ENCODE data around the gene TSPAN32. TPM values are rescaled to one million over a fixed set of nuclear protein-coding genes. Genes with fewer than 3 reads are reported as not detected.

The TSPAN32 gene
- polyA plus RNA-seq, 1 donor: 77.1 TPM

DNA sequence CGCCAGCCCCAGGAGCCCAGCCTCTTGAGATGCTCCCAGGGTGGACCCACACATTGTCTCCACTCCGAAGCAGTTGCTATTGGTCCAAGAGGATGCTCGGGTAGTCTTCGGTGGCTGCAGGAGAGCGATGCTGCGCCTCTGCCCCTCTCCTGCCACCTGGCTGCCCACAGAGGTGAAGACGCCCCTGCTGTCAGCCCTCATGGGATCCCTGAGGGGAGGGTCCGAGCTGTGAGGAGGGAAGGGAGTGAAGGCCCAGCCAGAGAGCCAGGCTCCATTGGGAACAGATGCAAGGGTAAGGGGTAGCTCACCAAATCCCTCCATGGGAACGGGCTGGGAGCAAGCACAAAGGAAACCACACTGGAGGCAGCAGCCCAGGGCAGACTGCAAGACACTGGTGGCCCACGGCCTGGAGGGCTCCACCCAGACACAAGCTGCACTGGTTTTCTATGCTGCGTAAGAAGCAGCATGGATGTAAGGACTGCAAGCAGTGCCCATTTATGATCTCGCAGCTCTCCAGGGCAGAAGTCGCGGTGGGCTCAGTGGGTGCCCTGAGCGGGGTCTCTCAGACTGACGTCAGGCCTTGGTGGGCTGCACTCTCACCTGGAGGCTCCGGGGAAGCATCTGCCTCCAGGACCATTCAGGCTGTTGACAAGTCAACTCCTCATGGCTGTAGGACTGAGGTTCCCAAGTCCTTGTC, 15.7 kb downstream of the TSPAN32 start:
- H3K4me1 ChIP-seq (ENCODE audit: control insufficient read depth, insufficient read depth, low read length): peaks cover 7% of the 10 kb centered on the region
- no CpG with 5 or more reads among the region's 17 CpGs for WGBS (ENCODE audit: insufficient coverage, low lambda C conversion rate)
- peaks cover 11% of the 10 kb centered on the region for H3K9me3 ChIP-seq (ENCODE audit: control insufficient read depth, low read depth, low read length)
- no peak overlapping the region for H3K27ac ChIP-seq (ENCODE audit: low read length)
- no peak for DNase-seq
- no peaks in the 10 kb centered on the region for H3K36me3 ChIP-seq (ENCODE audit: control insufficient read depth, insufficient read depth, low read length)
- no peaks in the 10 kb centered on the region for H3K27me3 ChIP-seq (ENCODE audit: control insufficient read depth, insufficient read depth, low read length)
- no peak overlapping the region for H3K4me3 ChIP-seq (ENCODE audit: low read length)

DNA sequence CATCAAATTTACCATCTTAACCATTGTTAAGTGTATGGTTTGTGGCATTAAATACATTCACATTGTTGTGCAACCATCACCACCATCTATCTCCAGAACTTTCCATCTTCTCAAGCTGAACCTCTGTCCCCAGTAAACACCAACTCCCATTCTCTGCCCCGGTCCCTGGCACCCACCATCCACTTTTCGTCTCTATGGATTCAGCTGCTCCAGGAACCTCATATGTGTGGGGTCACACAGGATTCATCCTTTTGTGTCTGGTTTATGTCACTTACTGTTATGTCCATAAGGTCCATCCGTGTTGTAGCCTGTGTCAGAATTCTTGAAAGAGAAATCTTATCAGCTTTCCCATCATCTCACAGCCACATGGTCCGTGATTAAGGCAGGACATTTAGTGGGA, 16.3 kb downstream of the TSPAN32 start:
- WGBS (ENCODE audit: insufficient coverage, low lambda C conversion rate): no CpG with 5 or more reads among the region's 4 CpGs
- no peak overlapping the region for H3K27ac ChIP-seq (ENCODE audit: low read length)
- H3K4me1 ChIP-seq (ENCODE audit: control insufficient read depth, insufficient read depth, low read length): peaks cover 7% of the 10 kb centered on the region
- no peaks in the 10 kb centered on the region for H3K36me3 ChIP-seq (ENCODE audit: control insufficient read depth, insufficient read depth, low read length)
- DNase-seq: no peak
- H3K4me3 ChIP-seq (ENCODE audit: low read length): no peak overlapping the region
- peaks cover 11% of the 10 kb centered on the region for H3K9me3 ChIP-seq (ENCODE audit: control insufficient read depth, low read depth, low read length)
- no peaks in the 10 kb centered on the region for H3K27me3 ChIP-seq (ENCODE audit: control insufficient read depth, insufficient read depth, low read length)

DNA sequence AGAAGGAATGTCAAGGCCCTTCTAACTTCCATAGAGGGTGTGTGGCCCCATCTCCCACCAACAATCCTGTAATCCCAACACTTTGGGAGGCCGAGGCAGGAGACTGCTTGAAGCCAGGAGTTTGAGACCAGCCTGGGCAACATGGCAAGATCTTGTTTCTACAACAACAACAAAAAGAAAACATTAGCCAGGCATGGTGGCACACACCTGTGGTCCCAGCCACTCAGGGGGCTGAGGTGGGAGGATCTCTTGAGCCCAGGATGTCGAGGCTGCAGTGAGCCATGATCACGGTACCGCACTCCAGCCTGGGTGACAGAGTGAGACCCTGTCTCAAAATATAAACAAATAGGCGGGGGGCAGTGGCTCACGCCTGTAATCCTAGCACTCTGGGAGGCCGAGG, 16.9 kb downstream of the TSPAN32 start:
- no peaks in the 10 kb centered on the region for H3K36me3 ChIP-seq (ENCODE audit: control insufficient read depth, insufficient read depth, low read length)
- H3K4me1 ChIP-seq (ENCODE audit: control insufficient read depth, insufficient read depth, low read length): peaks cover 7% of the 10 kb centered on the region
- peaks cover 11% of the 10 kb centered on the region for H3K9me3 ChIP-seq (ENCODE audit: control insufficient read depth, low read depth, low read length)
- no peaks in the 10 kb centered on the region for H3K27me3 ChIP-seq (ENCODE audit: control insufficient read depth, insufficient read depth, low read length)
- WGBS (ENCODE audit: insufficient coverage, low lambda C conversion rate): 83% methylated on average over 1 of the region's 7 CpGs
- H3K27ac ChIP-seq (ENCODE audit: low read length): no peak overlapping the region
- no peak for DNase-seq
- no peak overlapping the region for H3K4me3 ChIP-seq (ENCODE audit: low read length)

DNA sequence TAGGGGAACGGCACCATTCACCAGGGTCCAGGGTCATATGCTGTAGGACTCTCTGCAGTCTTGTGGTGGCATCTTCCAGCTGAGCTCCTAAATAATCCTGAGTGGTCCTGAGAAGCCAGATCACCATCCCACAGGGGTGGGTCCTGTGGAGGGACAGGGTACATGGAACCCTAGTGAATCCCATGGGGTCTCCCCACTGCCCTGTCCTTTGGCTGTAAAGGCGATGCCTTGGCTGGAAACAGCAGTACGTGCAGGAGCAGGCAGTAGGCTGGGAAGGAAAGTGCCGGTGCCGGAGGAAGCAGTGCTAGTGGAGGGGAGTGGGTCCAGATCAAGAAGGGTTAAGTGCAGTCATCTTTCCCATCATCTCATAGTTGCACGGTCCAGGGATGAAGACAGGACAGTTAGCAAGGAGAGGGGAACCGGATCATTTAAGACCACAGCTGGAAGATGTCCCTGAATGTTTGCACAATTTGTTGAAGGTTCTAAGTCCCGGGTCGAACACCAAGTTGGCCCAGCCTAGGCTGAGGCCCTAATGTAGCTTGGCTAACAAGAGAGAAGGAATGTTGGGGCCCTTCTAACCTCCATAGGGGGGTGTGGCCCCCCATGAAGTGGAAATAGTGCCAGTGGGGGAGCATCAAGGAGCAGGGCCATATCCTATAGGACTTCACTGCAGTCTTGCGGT, 18.1 kb downstream of the TSPAN32 start:
- no CpG with 5 or more reads among the region's 10 CpGs for WGBS (ENCODE audit: insufficient coverage, low lambda C conversion rate)

DNA sequence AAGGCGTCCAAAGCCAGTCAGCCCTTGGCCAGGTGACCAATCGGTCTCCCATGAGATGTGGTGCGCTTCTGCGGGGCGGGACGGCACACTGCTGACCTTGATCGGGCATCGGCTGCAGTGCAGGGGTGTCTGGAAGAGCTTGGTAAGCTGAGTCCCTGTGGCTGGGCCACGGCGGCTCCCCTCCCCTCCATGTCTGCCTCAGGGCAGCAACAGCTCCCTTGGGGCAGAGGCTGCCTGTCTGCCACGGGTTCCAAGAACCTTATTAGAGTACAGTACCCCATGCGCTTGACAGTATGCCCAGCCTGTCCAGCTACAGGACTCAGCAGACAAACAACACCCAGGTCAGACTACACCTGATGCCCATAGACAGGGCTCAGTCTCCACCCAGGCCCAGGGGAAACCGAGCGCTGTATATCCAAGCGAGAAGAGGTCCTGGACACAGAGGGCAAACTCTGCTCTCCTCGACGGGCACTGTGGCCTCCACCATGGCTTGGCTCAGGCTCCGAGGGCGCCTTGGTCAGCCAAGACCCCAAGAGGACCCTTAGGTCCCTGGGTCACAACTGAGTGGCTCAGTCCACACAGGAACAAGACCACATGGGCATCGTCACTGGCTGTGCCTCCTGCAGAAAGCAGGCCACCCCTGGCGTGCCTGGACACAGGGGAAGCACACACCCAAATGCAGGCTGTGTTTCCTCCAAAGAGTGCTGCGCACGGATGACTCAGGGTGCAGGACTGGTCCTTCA, 18.9 kb downstream of the TSPAN32 start:
- Histone ChIP-seq H3K4me1 (ENCODE audit: control insufficient read depth, insufficient read depth, low read length) (no peaks in the 10 kb centered on the region), H3K36me3 (ENCODE audit: control insufficient read depth, insufficient read depth, low read length) (no peaks in the 10 kb centered on the region), H3K27ac (ENCODE audit: low read length) (no peak overlapping the region), H3K27me3 (ENCODE audit: control insufficient read depth, insufficient read depth, low read length) (no peaks in the 10 kb centered on the region), H3K9me3 (ENCODE audit: control insufficient read depth, low read depth, low read length) (peaks cover 11% of the 10 kb centered on the region), H3K4me3 (ENCODE audit: low read length) (no peak overlapping the region)
- WGBS (ENCODE audit: insufficient coverage, low lambda C conversion rate): no CpG with 5 or more reads among the region's 23 CpGs
- no peak for DNase-seq

More for the DNA sequence above, 18.1 kb downstream of the TSPAN32 start:
- Histone ChIP-seq H3K27ac (ENCODE audit: low read length) (no peak overlapping the region), H3K4me3 (ENCODE audit: low read length) (no peak overlapping the region), H3K9me3 (ENCODE audit: control insufficient read depth, low read depth, low read length) (peaks cover 11% of the 10 kb centered on the region), H3K27me3 (ENCODE audit: control insufficient read depth, insufficient read depth, low read length) (no peaks in the 10 kb centered on the region), H3K36me3 (ENCODE audit: control insufficient read depth, insufficient read depth, low read length) (no peaks in the 10 kb centered on the region), H3K4me1 (ENCODE audit: control insufficient read depth, insufficient read depth, low read length) (no peaks in the 10 kb centered on the region)
- DNase-seq: no peak

DNA sequence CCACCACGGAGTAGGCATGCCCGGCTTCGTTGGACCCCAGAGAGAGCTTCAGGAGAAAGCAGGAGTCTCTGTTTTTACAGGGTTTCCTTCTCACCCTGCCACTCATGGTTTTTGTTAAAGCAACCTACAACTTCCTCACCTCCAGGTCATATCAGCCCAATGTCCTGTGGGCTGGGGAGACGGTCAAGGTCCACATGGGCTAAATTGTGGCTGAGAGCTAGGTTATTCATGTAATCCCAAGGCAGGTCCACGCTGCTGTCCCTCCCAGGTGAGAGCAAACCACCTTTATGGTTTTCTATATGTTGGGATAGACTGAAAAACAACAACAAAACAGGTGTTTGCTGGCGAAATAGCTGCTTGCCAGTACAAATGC, 19.5 kb downstream of the TSPAN32 start:
- DNase-seq: no peak
- Histone ChIP-seq H3K4me1 (ENCODE audit: control insufficient read depth, insufficient read depth, low read length) (no peaks in the 10 kb centered on the region), H3K36me3 (ENCODE audit: control insufficient read depth, insufficient read depth, low read length) (no peaks in the 10 kb centered on the region), H3K27me3 (ENCODE audit: control insufficient read depth, insufficient read depth, low read length) (no peaks in the 10 kb centered on the region), H3K9me3 (ENCODE audit: control insufficient read depth, low read depth, low read length) (peaks cover 11% of the 10 kb centered on the region), H3K4me3 (ENCODE audit: low read length) (no peak overlapping the region), H3K27ac (ENCODE audit: low read length) (no peak overlapping the region)
- 80% methylated on average over 1 of the region's 6 CpGs for WGBS (ENCODE audit: insufficient coverage, low lambda C conversion rate)

DNA sequence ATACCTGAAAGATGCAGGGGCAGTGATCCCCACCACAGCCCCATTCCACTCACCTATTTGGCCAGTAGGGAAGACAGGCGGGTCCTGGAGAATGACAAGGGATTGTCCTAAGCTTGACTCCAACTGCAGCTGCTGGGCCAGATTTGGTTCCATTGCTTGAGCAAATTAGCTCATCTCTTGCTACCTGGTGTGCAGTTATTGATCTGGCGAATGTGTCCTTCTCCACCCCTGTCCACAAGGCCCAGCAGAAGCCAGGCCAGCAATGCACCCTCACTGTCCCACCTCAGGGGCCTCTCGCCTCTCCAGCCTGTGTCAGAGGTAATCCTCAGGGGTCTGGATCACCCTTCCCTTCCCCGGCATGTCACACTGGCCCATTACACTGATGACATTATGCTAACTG, 23.3 kb downstream of the TSPAN32 start:
- no peak for DNase-seq
- no peak overlapping the region for H3K27ac ChIP-seq (ENCODE audit: low read length)
- no peaks in the 10 kb centered on the region for H3K9me3 ChIP-seq (ENCODE audit: control insufficient read depth, low read depth, low read length)
- WGBS (ENCODE audit: insufficient coverage, low lambda C conversion rate): no CpG with 5 or more reads among the region's 4 CpGs
- H3K4me3 ChIP-seq (ENCODE audit: low read length): no peak overlapping the region
- no peaks in the 10 kb centered on the region for H3K4me1 ChIP-seq (ENCODE audit: control insufficient read depth, insufficient read depth, low read length)
- H3K36me3 ChIP-seq (ENCODE audit: control insufficient read depth, insufficient read depth, low read length): no peaks in the 10 kb centered on the region
- H3K27me3 ChIP-seq (ENCODE audit: control insufficient read depth, insufficient read depth, low read length): no peaks in the 10 kb centered on the region

DNA sequence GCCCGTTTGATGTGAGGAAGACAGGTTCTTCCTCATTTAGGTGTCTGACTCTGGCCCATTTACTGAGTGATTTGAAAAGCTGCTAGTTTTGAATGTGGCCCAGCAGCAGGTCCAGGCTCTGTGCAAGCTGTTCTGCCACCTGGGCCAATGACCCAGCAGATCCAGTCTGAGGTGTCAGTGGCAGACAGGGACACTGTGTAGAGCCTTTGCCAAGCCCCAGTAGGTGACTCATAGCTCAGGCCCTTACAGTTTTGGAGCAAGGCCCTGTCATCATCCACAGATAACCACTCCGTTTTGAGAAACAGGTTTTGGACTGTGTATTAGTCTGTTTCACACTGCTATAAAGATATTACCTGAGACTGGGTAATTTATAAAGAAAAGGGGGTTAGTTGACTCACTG, 23.9 kb downstream of the TSPAN32 start:
- no peaks in the 10 kb centered on the region for H3K27me3 ChIP-seq (ENCODE audit: control insufficient read depth, insufficient read depth, low read length)
- WGBS (ENCODE audit: insufficient coverage, low lambda C conversion rate): no CpG with 5 or more reads among the region's 2 CpGs
- no peak for DNase-seq

DNA sequence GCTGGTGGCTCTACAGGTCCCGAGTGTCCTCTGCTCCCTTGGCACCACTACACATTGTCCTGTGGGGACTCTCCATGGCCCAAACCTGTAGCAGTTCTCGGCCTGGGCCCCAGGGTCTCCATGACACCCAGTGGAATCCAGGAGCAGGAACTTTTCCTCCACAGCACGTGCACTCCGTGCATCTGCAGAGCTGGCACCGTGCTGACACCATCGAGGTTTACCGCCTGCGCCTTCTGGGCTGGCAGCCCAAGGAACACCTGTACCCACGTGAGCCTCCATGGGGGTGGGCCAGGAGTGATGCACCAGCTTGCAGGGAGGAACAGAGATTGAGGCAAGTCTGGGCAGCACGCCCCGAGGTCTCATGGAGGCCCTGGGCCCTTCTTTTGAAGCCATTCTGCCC, 25.2 kb downstream of the TSPAN32 start:
- Histone ChIP-seq H3K27me3 (ENCODE audit: control insufficient read depth, insufficient read depth, low read length) (no peaks in the 10 kb centered on the region), H3K4me1 (ENCODE audit: control insufficient read depth, insufficient read depth, low read length) (no peaks in the 10 kb centered on the region), H3K9me3 (ENCODE audit: control insufficient read depth, low read depth, low read length) (peaks cover 9% of the 10 kb centered on the region), H3K4me3 (ENCODE audit: low read length) (no peak overlapping the region), H3K27ac (ENCODE audit: low read length) (no peak overlapping the region), H3K36me3 (ENCODE audit: control insufficient read depth, insufficient read depth, low read length) (no peaks in the 10 kb centered on the region)
- no CpG with 5 or more reads among the region's 11 CpGs for WGBS (ENCODE audit: insufficient coverage, low lambda C conversion rate)
- no peak for DNase-seq

More for the DNA sequence above, 23.9 kb downstream of the TSPAN32 start:
- H3K36me3 ChIP-seq (ENCODE audit: control insufficient read depth, insufficient read depth, low read length): no peaks in the 10 kb centered on the region
- H3K27ac ChIP-seq (ENCODE audit: low read length): no peak overlapping the region
- no peaks in the 10 kb centered on the region for H3K9me3 ChIP-seq (ENCODE audit: control insufficient read depth, low read depth, low read length)
- no peaks in the 10 kb centered on the region for H3K4me1 ChIP-seq (ENCODE audit: control insufficient read depth, insufficient read depth, low read length)
- H3K4me3 ChIP-seq (ENCODE audit: low read length): no peak overlapping the region

DNA sequence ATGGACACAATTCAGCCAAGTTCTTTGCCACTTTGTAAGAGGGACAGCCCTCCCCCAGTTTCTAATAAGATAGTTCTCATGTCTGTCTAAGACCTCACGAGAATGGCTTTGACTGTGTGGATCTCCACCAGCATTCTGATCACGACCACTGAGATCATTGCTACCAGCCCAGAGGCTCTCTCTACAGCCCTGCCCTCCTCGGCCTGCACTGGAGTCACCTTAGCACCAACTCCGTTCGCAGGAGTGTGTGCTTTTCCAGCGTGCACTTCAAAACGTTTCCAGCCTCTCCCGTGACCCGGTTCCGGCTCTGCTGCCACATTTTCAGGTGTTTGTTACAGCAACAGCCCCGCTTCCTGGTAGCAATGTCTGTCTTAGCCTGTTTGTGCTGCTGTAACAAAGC, 26.2 kb downstream of the TSPAN32 start:
- H3K9me3 ChIP-seq (ENCODE audit: control insufficient read depth, low read depth, low read length): peaks cover 9% of the 10 kb centered on the region
- H3K4me1 ChIP-seq (ENCODE audit: control insufficient read depth, insufficient read depth, low read length): no peaks in the 10 kb centered on the region
- no peak overlapping the region for H3K4me3 ChIP-seq (ENCODE audit: low read length)
- no peaks in the 10 kb centered on the region for H3K27me3 ChIP-seq (ENCODE audit: control insufficient read depth, insufficient read depth, low read length)
- no peak for DNase-seq
- H3K27ac ChIP-seq (ENCODE audit: low read length): no peak overlapping the region
- no CpG with 5 or more reads among the region's 11 CpGs for WGBS (ENCODE audit: insufficient coverage, low lambda C conversion rate)
- H3K36me3 ChIP-seq (ENCODE audit: control insufficient read depth, insufficient read depth, low read length): no peaks in the 10 kb centered on the region

Data from large intestine (tissue), 3 donors.